Osteocyte (in vitro differentiated cells): Measurements from ENCODE around the gene ERCC8. TPM values are rescaled to one million over a fixed set of nuclear protein-coding genes. Genes with fewer than 3 reads are reported as not detected.

Experiments used
- total RNA-seq: library from RNA; stranded (reverse); gene quantifications from 2 replicates; pipeline ENCODE4 v1.2.1, GENCODE V29; 2021

The ERCC8 gene
- total RNA-seq, 1 donor from 2014 or later: 11.3 TPM

Other genes with a start within 250 kb of the ERCC8 start
- 1.7 and 1.9 TPM in 2 replicates for gene DEPDC1B, start 244.9 kb downstream of the ERCC8 start, total RNA-seq
- 0.46 and 0.47 TPM in 2 replicates for gene ELOVL7, start 100.8 kb downstream of the ERCC8 start, total RNA-seq
- 22.2 and 23.4 TPM in 2 replicates for gene NDUFAF2, start 135 bp upstream of the ERCC8 start, total RNA-seq
- gene SMIM15, start 217.4 kb upstream of the ERCC8 start, total RNA-seq: 53.0 and 53.1 TPM in 2 replicates